ENCODE results near the gene CCDC57.

CCDC57 gene

GRCh38 chr17:82088838-82089722 is 123.6 kb downstream of the CCDC57 start:
- no peak for DNase-seq

GRCh38 chr17:82087961-82088837 is 124.4 kb downstream of the CCDC57 start:
- no peak for DNase-seq

DNA sequence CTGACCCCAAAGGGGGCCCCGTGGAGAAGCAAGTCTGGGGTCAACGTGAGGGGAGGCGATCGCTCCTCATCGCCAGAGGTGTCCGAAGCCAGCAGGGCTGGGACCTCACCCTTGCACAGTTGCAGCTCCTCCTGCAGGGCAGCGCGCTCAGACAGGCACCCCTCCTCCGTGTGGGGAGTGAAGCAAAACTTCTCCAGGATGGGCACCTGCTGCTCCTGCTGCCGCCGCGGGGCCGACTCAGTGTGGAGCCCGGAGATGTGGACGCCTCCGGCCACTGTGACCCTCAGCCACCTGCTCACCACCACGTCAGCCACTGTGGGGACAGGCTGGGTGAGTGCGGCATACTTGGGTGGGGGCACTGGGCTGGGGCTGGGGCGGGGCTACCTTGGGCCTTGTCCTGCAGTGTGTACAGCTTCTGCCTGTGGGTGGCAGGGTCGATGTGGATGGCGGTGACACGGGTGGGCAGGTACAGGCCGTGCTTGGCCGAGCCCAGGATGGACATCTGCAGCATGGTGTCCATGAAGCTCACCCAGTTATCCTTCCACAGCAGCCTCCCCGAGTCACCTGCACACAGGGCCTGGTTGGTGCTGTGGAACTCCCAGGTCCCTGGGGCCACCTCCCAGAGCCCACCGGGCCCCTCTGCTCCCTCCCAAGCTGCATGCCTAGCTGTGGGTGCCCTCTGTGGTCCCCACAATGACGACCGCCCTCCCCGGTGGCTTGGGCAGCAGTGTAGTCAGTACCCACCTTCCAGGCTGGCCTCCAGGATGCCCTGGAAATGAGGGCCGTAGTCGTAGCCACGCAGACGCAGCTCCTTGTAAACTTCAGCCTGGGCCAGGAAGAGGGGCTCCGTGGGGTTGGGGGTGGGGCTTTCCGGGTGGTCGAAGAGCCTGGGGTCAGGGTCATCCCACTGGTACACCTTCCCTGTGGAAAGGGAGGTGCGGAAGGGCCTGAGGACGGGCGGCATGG is 125.4 kb downstream of the CCDC57 start:
- no peak for DNase-seq

GRCh38 chr17:82085931-82086764 is 126.5 kb downstream of the CCDC57 start:
- DNase-seq: no peak

DNA sequence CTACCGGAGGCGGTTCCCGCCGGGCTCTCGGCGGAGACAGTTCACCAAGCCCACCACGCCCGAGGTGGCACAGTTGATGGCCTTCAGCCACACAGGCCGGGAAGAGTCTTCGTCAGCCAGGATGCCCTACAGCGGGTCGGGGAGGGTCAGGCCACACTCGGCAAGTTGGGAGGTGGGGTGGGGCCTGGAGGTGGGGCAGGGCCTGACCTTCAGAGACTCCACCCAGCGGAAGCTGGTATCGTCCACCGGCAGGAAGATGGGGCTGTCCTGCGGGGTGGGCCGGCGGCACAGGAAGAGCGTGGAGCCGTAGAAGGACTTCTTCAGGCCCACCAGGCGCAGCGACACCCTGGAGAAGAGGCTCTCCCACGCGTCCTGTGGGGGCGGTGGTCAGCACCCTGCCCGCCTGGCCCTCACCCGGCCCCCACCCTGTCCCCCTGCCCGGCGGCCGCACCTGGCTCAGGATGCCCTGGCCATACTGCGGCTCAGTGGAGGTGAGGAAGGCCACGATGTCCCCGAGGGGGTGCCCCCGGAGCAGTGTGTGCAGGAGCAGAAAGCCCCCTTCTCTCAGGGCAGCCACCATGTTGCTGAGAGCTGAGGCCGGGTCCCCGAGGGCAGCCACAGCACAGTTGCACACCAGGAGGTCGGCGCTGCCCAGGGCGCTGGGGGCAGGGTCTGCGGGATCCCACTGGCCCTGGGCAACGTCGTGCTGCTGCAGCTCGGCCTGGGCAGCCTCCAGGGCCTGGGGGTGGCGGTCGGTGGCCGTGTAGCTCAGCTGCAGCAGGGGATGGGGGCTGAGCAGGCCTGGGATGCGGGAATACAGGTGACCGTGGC is 127.4 kb downstream of the CCDC57 start:
- DNase-seq: no peak

GRCh38 chr17:82084373-82085030 is 128.1 kb downstream of the CCDC57 start:
- no peak for DNase-seq

DNA sequence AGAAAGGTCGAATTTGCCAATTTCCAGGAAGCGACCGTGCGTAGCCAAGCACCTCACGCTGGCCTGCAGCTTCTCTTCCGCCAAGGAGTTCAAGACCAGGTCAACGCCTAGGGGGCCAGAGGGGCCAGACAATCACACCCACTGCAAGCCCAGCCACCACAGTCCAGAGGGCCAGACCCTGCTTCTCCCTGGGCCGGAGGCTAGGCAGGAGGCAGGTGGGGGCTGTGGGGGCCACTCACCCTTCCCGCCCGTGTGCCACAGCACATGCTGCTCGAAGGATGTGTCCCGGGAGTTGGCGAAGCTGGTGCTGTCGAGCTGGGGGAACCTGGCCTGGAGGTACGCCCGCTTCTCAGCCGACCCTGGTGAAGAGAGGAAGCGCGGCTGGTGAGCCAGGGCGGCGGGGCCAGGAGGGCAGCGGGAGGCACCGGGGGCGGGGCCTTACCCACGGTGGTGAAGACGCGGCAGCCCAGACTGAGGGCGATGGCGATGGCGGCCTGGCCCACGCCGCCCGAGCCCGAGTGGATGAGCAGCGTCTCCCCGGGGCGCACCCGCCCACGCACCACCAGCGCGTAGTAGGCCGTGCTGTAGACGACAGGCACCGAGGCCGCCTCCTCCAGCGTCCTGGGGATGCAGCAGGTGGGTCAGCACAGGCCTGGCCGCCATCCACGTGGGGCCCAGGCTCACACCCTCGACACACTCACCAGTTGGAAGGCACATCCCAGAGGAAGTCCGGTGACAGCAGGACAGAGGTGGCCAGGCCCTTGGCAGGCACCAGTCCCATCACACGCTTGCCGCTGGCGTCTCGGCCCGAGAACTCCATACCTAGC is 128.9 kb downstream of the CCDC57 start:
- no peak for DNase-seq

DNA sequence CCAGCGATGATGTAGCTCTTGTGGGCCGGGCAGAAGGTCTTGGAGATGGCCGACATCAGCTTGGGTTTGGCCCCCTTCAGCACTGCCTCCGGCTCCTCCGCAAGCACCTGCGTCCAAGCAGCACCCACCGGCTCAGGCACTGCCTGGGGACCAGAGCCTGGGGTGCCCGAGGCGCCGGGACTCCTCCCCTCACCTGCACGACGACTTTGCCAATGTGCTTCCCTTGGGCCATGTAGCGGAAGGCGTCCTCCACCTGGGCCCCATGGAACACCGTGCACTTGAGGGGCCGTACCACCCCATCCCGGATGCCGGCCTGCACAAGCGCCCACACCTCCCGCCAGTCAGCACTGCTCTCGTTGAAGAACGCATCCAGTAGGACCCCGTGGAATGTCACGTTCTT is 129.6 kb downstream of the CCDC57 start:
- no peak for DNase-seq

DNA sequence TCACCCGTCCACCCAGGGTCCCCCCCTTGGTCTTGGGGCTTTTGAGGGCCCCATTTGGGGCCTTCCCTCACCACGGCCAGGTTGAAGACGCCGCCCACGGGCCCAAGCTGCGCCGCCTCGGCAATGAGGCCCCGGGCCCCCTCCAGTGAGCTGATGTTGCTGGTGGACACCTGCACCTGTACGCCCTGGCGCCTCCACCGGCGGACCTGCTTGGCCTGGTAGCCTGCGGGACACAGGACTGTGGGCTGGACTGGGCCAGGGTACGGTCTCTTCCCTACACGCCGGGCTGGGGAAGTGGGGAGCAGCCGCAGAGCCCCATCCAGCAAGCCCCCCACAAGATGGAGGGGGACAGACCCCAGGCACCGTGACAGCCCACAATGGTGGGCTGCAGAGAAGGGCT is 130.2 kb downstream of the CCDC57 start:
- DNase-seq: no peak

DNA sequence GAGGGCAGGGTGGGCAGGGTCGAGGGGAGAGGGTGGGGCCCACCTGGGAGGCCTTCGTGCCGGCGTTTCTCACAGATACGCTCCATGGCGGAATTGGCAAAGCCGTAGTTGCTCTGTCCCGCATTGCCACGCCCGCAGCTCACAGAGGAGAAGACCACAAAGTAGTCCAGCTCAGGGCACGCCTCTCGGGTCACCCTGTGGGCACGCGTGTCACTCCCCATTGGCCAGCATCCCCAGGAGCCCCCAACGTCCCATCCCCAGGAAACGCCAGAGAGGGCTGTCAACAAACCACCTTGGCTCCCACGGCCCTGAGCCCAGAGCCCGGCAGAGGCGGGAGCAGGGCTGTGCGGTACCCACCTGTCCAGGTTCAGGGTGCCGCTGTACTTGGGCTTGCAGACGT is 130.7 kb downstream of the CCDC57 start:
- DNase-seq: no peak

- no peak for DNase-seq
Measured at GRCh38 chr17:82081546-82081945, 131.1 kb downstream of the CCDC57 start.

DNA sequence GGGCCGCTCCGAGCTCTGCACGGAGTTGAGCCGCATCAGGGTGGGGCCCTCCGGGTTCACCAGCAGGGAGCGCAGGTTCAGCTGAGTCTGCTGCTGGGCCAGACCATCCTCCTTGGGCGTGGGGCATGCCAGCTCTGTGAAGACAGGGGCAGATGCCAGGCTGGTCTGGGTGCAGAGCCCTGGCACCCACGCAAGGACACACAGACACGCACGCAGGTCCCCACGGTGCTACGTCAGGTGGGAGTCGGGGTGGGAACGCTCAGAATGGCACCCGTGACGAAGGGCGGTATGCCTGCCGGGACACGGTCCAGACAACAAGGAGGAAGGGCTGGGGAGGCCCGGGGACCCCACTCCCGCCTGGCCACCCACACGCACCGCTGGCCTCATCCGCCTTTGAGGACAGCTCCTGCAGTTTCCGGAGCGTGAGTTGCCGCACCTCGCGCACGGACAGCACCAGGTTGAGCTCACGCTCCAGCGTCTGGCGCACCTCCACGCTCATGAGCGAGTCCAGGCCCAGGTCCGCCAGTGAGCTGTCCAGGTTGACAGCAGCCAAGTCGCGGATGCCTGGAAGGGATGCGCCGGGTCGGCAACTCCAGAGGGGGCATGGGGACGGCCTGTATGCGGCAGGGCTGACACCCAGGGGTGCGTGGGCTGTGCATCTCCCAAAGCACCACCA is 131.7 kb downstream of the CCDC57 start:
- no peak for DNase-seq

DNA sequence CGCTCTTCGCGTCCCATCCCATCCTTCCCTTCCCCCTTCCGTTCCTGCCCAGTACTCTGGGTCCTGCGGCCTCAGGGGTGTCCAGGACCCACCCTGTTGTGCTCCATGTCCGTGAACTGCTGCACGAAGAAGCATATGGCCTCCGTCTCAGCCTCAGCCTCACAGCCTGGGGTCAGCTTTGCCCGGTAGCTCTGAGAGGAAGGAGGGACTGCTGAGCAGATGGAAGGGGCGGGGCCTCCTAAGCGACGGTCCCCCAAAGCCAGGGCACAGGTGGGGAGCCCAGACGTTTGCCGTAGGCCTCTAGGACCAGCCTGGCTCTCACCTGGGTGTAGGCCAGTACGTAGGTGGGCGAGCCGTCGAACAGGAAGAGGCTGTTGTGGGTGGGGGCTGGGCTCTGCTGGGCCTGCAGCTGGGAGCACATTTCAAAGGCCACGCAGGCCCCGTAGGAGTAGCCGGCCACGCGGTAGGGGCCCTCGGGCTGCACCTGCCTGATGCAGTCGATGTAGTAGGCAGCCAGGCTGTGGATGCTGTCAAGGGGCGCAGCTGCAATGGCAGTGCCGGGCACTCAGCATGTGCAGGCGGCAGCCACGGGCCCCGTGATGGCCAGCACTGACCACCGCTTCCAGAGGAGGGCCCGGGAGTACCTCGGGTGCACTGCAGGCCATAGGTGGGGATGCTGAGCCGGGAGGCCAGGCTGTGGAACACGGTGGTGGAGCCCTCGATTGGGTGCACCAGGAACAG is 132.4 kb downstream of the CCDC57 start:
- DNase-seq: no peak

- DNase-seq: no peak
Measured at GRCh38 chr17:82079001-82079677, 133.5 kb downstream of the CCDC57 start.

- no peak for DNase-seq
Measured at GRCh38 chr17:82078433-82078832, 134.2 kb downstream of the CCDC57 start.

DNA sequence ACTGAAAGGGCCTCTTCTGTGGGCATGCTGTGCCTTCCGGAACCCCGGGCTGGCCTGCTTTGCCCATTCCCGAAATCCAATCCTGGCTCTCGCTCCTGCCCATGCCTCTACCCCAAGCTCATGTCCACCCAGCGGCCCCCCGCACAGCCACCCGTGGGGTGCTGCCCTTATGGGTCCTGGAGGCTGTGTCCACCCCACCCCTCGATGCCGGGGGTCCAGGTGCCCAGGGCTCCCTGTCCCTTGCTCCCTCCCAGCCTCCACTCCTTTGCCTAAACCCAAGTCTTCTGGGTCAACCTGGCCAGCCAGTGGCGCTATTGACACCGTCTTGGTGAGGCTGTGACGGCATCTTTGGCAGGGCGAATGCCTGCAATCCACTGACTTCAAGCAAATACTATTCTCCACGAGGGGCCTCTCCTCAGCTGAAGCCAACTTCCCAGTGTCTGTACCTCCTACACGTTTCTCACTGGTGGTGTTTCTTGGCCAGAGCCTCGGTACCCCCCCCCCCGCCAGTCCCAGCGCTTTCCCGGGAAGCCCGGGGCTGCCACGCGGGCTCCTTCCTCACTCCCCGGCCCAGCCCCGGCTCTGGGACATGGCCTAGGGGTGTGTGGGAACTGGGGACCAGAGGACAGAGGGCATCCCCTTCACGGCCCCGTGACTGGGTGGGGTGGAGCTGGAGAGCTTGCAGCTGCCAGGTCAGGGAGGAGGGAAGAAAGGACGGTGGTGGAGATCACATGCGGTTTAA is 134.9 kb downstream of the CCDC57 start:
- DNase-seq: no peak

Measured in CD4-positive, alpha-beta T cell treated with Interleukin-4 for 1 hour (primary cell).